Hepatocyte (in vitro differentiated cells): Measurements from ENCODE around the gene C4BPA. TPM values are rescaled to one million over a fixed set of nuclear protein-coding genes. Genes with fewer than 3 reads are reported as not detected.

Experiments
- DNase-seq: peaks from one replicate; pipeline ENCODE4 v3.0.0-alpha.2; 2016; ENCODE audit warnings: low spot score
- H2AFZ ChIP-seq: fragments of 200-600 bp; sonication (generic); 2 replicates; pipeline ENCODE4 v1.6.0; 2016; ENCODE audit warnings: antibody characterized with exemption, mild to moderate bottlenecking
- H3K27ac ChIP-seq: fragments of 200-600 bp; sonication (generic); 2 replicates; pipeline ENCODE4 v1.5.1; 2016; ENCODE audit warnings: mild to moderate bottlenecking
- H3K27me3 ChIP-seq: fragments of 200-600 bp; sonication (generic); 2 replicates; pipeline ENCODE4 v1.6.1; 2016
- H3K36me3 ChIP-seq: fragments of 200-600 bp; sonication (generic); replicated peaks from 2 replicates; pipeline ENCODE4 v1.5.1; 2016; ENCODE audit warnings: low read depth; ENCODE audit not compliant: insufficient read depth
- H3K4me1 ChIP-seq: fragments of 200-600 bp; sonication (generic); 2 replicates; pipeline ENCODE4 v1.5.1; 2016; ENCODE audit warnings: mild to moderate bottlenecking, moderate library complexity; ENCODE audit not compliant: insufficient read depth
- H3K4me2 ChIP-seq: fragments of 200-600 bp; sonication (generic); 2 replicates; pipeline ENCODE4 v1.6.0; 2016
- H3K4me3 ChIP-seq: fragments of 200-600 bp; sonication (generic); 2 replicates; pipeline ENCODE4 v1.5.1; 2016; ENCODE audit warnings: mild to moderate bottlenecking
- H3K79me2 ChIP-seq: fragments of 200-600 bp; sonication (generic); 2 replicates; pipeline ENCODE4 v1.6.0; 2017; ENCODE audit warnings: mild to moderate bottlenecking
- H3K9me2 ChIP-seq: fragments of 200-600 bp; sonication (generic); replicated peaks from 2 replicates; pipeline ENCODE4 v1.6.0; 2017; ENCODE audit warnings: mild to moderate bottlenecking; ENCODE audit not compliant: insufficient read depth
- H3K9me3 ChIP-seq: fragments of 200-600 bp; sonication (generic); 2 replicates; pipeline ENCODE4 v1.5.1; 2016; ENCODE audit warnings: low read depth, mild to moderate bottlenecking
- H4K20me1 ChIP-seq: fragments of 200-600 bp; sonication (generic); 2 replicates; pipeline ENCODE4 v1.6.0; 2016; ENCODE audit warnings: mild to moderate bottlenecking; ENCODE audit not compliant: insufficient read depth, poor library complexity, severe bottlenecking
- EZH2 ChIP-seq: fragments of 200-600 bp; sonication (generic); IDR thresholded peaks from 2 replicates; pipeline ENCODE4 v1.6.1; 2016; ENCODE audit warnings: antibody characterized with exemption, mild to moderate bottlenecking, borderline replicate concordance
- EZH2phosphoT487 ChIP-seq: fragments of 200-600 bp; sonication (generic); IDR thresholded peaks from one replicate; pipeline ENCODE4 v1.6.1; 2018; ENCODE audit warnings: antibody characterized with exemption, mild to moderate bottlenecking, low read depth, moderate library complexity; ENCODE audit not compliant: unreplicated experiment, severe bottlenecking
- WGBS: methylation state at CpG from one replicate; pipeline ENCODE4 v1.1.6; 2016; ENCODE audit warnings: low lambda C conversion rate; ENCODE audit errors: missing lambda C conversion rate; 5-methylcytosine and 5-hydroxymethylcytosine counted together
- polyA plus RNA-seq: library from polyadenylated mRNA; unstranded; fragments of >200 nt; fragmentation: Nextera tagmentation; extraction: Ambion mirVana; gene quantifications from 2 replicates; pipeline ENCODE4 v1.2.1, GENCODE V29; 2016
- total RNA-seq: library from RNA; depleted of rRNA; stranded (reverse); fragments of >200 nt; gene quantifications from 2 replicates; pipeline ENCODE4 v1.2.3, GENCODE V29; 2014
- TF ChIP-seq, protein P1 (sequence below): fragments of 200-600 bp; sonication (generic); IDR thresholded peaks from 2 replicates; pipeline ENCODE4 v1.5.1; 2016; ENCODE audit warnings: antibody characterized with exemption, mild to moderate bottlenecking; ENCODE audit not compliant: poor library complexity

Gene C4BPA
- total and polyA plus RNA-seq, 2 experiments from 2014 or later: 12.4 to 17.2 TPM

DNA sequence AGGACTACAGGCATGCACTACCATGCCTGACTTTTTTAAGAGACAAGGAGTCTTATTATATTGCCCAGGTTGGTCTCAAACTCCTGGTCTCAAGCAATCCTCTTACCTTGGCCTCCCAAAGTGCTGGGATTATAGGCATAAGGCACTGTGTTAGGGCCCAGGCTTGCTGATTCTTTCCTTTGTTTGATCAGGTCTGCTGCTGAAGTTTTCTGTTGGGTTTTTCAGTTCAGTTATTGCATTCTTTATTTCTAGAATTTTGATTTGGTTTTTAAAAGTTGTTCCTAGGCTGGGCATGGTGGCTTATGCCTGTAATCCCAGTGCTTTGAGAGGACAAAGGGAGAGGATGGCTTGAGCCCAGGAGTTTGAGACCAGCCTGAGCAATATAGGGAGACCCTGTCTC is 47.9 kb downstream of the C4BPA start:
- Histone ChIP-seq H3K27me3 (no peaks in the 10 kb centered on the region), H3K36me3 (no peaks in the 10 kb centered on the region), H3K27ac (no peak overlapping the region), H3K9me2 (no peaks in the 10 kb centered on the region), H2AFZ (no peak overlapping the region), H3K4me2 (no peak overlapping the region), H3K4me3 (no peak overlapping the region), H4K20me1 (no peaks in the 10 kb centered on the region), H3K9me3 (no peaks in the 10 kb centered on the region), H3K79me2 (no peaks in the 10 kb centered on the region), H3K4me1 (no peaks in the 10 kb centered on the region)
- no peak for DNase-seq
- TF ChIP-seq, protein P1, sequence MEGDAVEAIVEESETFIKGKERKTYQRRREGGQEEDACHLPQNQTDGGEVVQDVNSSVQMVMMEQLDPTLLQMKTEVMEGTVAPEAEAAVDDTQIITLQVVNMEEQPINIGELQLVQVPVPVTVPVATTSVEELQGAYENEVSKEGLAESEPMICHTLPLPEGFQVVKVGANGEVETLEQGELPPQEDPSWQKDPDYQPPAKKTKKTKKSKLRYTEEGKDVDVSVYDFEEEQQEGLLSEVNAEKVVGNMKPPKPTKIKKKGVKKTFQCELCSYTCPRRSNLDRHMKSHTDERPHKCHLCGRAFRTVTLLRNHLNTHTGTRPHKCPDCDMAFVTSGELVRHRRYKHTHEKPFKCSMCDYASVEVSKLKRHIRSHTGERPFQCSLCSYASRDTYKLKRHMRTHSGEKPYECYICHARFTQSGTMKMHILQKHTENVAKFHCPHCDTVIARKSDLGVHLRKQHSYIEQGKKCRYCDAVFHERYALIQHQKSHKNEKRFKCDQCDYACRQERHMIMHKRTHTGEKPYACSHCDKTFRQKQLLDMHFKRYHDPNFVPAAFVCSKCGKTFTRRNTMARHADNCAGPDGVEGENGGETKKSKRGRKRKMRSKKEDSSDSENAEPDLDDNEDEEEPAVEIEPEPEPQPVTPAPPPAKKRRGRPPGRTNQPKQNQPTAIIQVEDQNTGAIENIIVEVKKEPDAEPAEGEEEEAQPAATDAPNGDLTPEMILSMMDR: no peak
- TF ChIP-seq EZH2 (no peak), EZH2phosphoT487 (no peak)

GRCh38 chr1:207152792-207153468 is 48.9 kb downstream of the C4BPA start:
- Histone ChIP-seq H3K27ac (no peak overlapping the region), H3K36me3 (no peaks in the 10 kb centered on the region), H3K27me3 (no peaks in the 10 kb centered on the region), H3K9me3 (no peaks in the 10 kb centered on the region), H2AFZ (no peak overlapping the region), H3K9me2 (no peaks in the 10 kb centered on the region), H3K4me2 (no peak overlapping the region), H3K79me2 (no peaks in the 10 kb centered on the region), H3K4me3 (no peak overlapping the region), H3K4me1 (no peaks in the 10 kb centered on the region), H4K20me1 (no peaks in the 10 kb centered on the region)
- no peak for DNase-seq
- TF ChIP-seq EZH2phosphoT487 (no peak), EZH2 (no peak)
- TF ChIP-seq, protein P1: no peak
- WGBS: 82% methylated on average over 5 of the region's 5 CpGs

- 72% methylated on average over 3 of the region's 3 CpGs for WGBS
- TF ChIP-seq, protein P1: no peak
- TF ChIP-seq EZH2 (no peak), EZH2phosphoT487 (no peak)
- Histone ChIP-seq H3K4me2 (no peak overlapping the region), H3K27ac (no peak overlapping the region), H3K4me3 (no peak overlapping the region), H3K9me3 (no peaks in the 10 kb centered on the region), H3K36me3 (no peaks in the 10 kb centered on the region), H4K20me1 (no peaks in the 10 kb centered on the region), H3K27me3 (no peaks in the 10 kb centered on the region), H3K79me2 (no peaks in the 10 kb centered on the region), H2AFZ (no peak overlapping the region), H3K9me2 (no peaks in the 10 kb centered on the region), H3K4me1 (no peaks in the 10 kb centered on the region)
- no peak for DNase-seq
Measured at GRCh38 chr1:207155028-207155427, 51.0 kb downstream of the C4BPA start.
